OCI-LY1 (cell line): ENCODE measurements around the gene P2RY6.

Experiments
- H2AFZ ChIP-seq: fragments of 200-600 bp; sonication (generic), shearing (Covaris generic); 2 replicates; pipeline ENCODE4 v1.6.0; 2014; ENCODE audit warnings: antibody characterized with exemption, mild to moderate bottlenecking, low read length
- H3F3A ChIP-seq: fragments of 200-600 bp; sonication (generic), shearing (Covaris generic); 2 replicates; pipeline ENCODE4 v1.6.0; 2014; ENCODE audit warnings: mild to moderate bottlenecking, antibody characterized with exemption, low read length, moderate library complexity; ENCODE audit not compliant: insufficient read depth
- H3K27ac ChIP-seq: fragments of 200-600 bp; sonication (generic); 2 replicates; pipeline ENCODE4 v1.5.1; 2014; ENCODE audit warnings: low read length, mixed run types, mild to moderate bottlenecking, low read depth; ENCODE audit not compliant: poor library complexity, severe bottlenecking
- H3K27me3 ChIP-seq: fragments of 200-600 bp; sonication (generic); 2 replicates; pipeline ENCODE4 v1.6.0; 2014; ENCODE audit warnings: antibody characterized with exemption, mild to moderate bottlenecking, low read length, moderate library complexity; ENCODE audit not compliant: insufficient read depth
- H3K36me3 ChIP-seq: fragments of 200-600 bp; sonication (generic); 2 replicates; pipeline ENCODE4 v1.6.1; 2014; ENCODE audit warnings: mild to moderate bottlenecking, antibody characterized with exemption, low read length, moderate library complexity, mixed read lengths; ENCODE audit not compliant: insufficient read depth
- H3K4me1 ChIP-seq: fragments of 200-600 bp; sonication (generic); 2 replicates; pipeline ENCODE4 v1.5.1; 2014; ENCODE audit warnings: mild to moderate bottlenecking, low read length, moderate library complexity; ENCODE audit not compliant: insufficient read depth, severe bottlenecking
- H3K4me2 ChIP-seq: fragments of 200-600 bp; sonication (generic), shearing (Covaris generic); 2 replicates; pipeline ENCODE4 v1.6.1; 2014; ENCODE audit warnings: low read length
- H3K4me3 ChIP-seq: fragments of 200-600 bp; sonication (generic); 2 replicates; pipeline ENCODE4 v1.5.1; 2014; ENCODE audit warnings: low read length, low read depth, mild to moderate bottlenecking, mixed read lengths; ENCODE audit not compliant: poor library complexity, severe bottlenecking
- H3K79me2 ChIP-seq: fragments of 200-600 bp; shearing (Covaris generic); 2 replicates; pipeline ENCODE4 v1.6.1; 2016; ENCODE audit warnings: mixed run types, low read length, mixed read lengths; ENCODE audit not compliant: insufficient read depth
- H3K9ac ChIP-seq: fragments of 200-600 bp; sonication (generic), shearing (Covaris generic); 2 replicates; pipeline ENCODE4 v1.6.1; 2014; ENCODE audit warnings: mild to moderate bottlenecking, low read length, mixed read lengths
- H3K9me2 ChIP-seq: fragments of 200-600 bp; sonication (generic), shearing (Covaris generic); 2 replicates; pipeline ENCODE4 v1.6.1; 2014; ENCODE audit warnings: low read depth, mild to moderate bottlenecking, low read length, mixed read lengths
- H3K9me3 ChIP-seq: fragments of 200-600 bp; shearing (Covaris generic); 2 replicates; pipeline ENCODE4 v1.6.1; 2014; ENCODE audit warnings: low read length, mixed read lengths
- H4K20me1 ChIP-seq: fragments of 200-600 bp; sonication (generic), shearing (Covaris generic); 2 replicates; pipeline ENCODE4 v1.6.0; 2016; ENCODE audit warnings: mild to moderate bottlenecking, low read length; ENCODE audit not compliant: insufficient read depth
- CTCF ChIP-seq: fragments of 200-600 bp; sonication (generic), shearing (Covaris generic); IDR thresholded peaks from 2 replicates; pipeline ENCODE4 v1.5.1; 2017; ENCODE audit warnings: mild to moderate bottlenecking, antibody characterized with exemption, low read length, moderate library complexity, mixed read lengths
- EZH2 ChIP-seq: fragments of 200-600 bp; sonication (generic), shearing (Covaris generic); IDR thresholded peaks from 2 replicates; pipeline ENCODE4 v1.8.0; 2017; ENCODE audit warnings: borderline replicate concordance, mixed run types, mild to moderate bottlenecking, antibody characterized with exemption, low read length, moderate library complexity, mixed read lengths

The P2RY6 gene

GRCh38 chr11:73239571-73240189, 32.5 kb upstream of the P2RY6 start:
- Histone ChIP-seq H3F3A (no peaks in the 10 kb centered on the region), H3K4me2 (no peak overlapping the region), H3K36me3 (no peaks in the 10 kb centered on the region), H3K27me3 (peaks cover 5% of the 10 kb centered on the region; the same call in 1 of the 2 replicates), H3K9me3 (no peaks in the 10 kb centered on the region), H3K79me2 (no peaks in the 10 kb centered on the region), H4K20me1 (no peaks in the 10 kb centered on the region), H3K9me2 (no peaks in the 10 kb centered on the region), H3K27ac (no peak overlapping the region), H3K9ac (no peak overlapping the region), H2AFZ (no peak overlapping the region), H3K4me3 (no peak overlapping the region), H3K4me1 (peaks cover 6% of the 10 kb centered on the region)
- TF ChIP-seq EZH2 (no peak), CTCF (no peak)

- H3K27me3 ChIP-seq: peaks cover 5% of the 10 kb centered on the region; the same call in 1 of the 2 replicates
- peaks cover 6% of the 10 kb centered on the region for H3K4me1 ChIP-seq
- no peaks in the 10 kb centered on the region for H3F3A ChIP-seq
- no peaks in the 10 kb centered on the region for H3K9me3 ChIP-seq
- H2AFZ ChIP-seq: no peak overlapping the region
- no peaks in the 10 kb centered on the region for H3K36me3 ChIP-seq
- no peak overlapping the region for H3K9ac ChIP-seq
- no peaks in the 10 kb centered on the region for H3K79me2 ChIP-seq
- no peak for TF ChIP-seq CTCF
- TF ChIP-seq EZH2: no peak
- H3K4me3 ChIP-seq: no peak overlapping the region
- no peak overlapping the region for H3K27ac ChIP-seq
- H3K4me2 ChIP-seq: no peak overlapping the region
- no peaks in the 10 kb centered on the region for H4K20me1 ChIP-seq
- no peaks in the 10 kb centered on the region for H3K9me2 ChIP-seq
Measured at GRCh38 chr11:73240190-73240781, 31.9 kb upstream of the P2RY6 start.

- Histone ChIP-seq H3K4me1 (peaks cover 6% of the 10 kb centered on the region), H3K27ac (no peak overlapping the region), H3K27me3 (peaks cover 5% of the 10 kb centered on the region; the same call in 1 of the 2 replicates), H3K36me3 (no peaks in the 10 kb centered on the region), H3K4me3 (no peak overlapping the region), H3K79me2 (no peaks in the 10 kb centered on the region), H3F3A (no peaks in the 10 kb centered on the region), H3K9me2 (no peaks in the 10 kb centered on the region), H3K9me3 (no peaks in the 10 kb centered on the region), H3K4me2 (no peak overlapping the region), H3K9ac (no peak overlapping the region), H4K20me1 (no peaks in the 10 kb centered on the region), H2AFZ (no peak overlapping the region)
- TF ChIP-seq CTCF: no peak
- no peak for TF ChIP-seq EZH2
Measured at GRCh38 chr11:73241300-73241699, 30.8 kb upstream of the P2RY6 start.
